Psoas muscle (tissue), 8 donors: ENCODE data around the gene CCDC191. TPM values are rescaled to one million over a fixed set of nuclear protein-coding genes. Genes with fewer than 3 reads are reported as not detected.

Experiments
- ATAC-seq, 4 donors: fragments of 200-7000 bp; cut with Tn5 transposase; one replicate each; pipeline ENCODE4 v1.9.1; 2020; ENCODE audit warnings: moderate library complexity in 3 of 4, mild to moderate bottlenecking in 2 of 4
- DNase-seq, 2 donors: peaks; one replicate each; pipeline ENCODE4 v3.0.0-alpha.2; 2020
- H3K27ac ChIP-seq: fragments of 200-600 bp; one replicate; pipeline ENCODE4 v1.8.0; 2022
- H3K27me3 ChIP-seq, 3 donors: fragments of 200-600 bp in 1 of 3; one replicate each; pipeline versions ENCODE4 v1.6.1 to v1.8.0; 2013 to 2022; ENCODE audit warnings: low read length in 2 of 3, mild to moderate bottlenecking in 2 of 3, moderate library complexity in 1 of 3; ENCODE audit not compliant: insufficient read depth in 3 of 3
- H3K36me3 ChIP-seq, 2 donors: fragments of 200-600 bp in 1 of 2; one replicate each; pipeline versions ENCODE4 v1.6.1 to v1.8.0; 2013 to 2022; ENCODE audit warnings: low read depth in 1 of 2, mild to moderate bottlenecking in 1 of 2, moderate library complexity in 1 of 2; ENCODE audit not compliant: insufficient read depth in 1 of 2
- H3K4me1 ChIP-seq: fragments of 200-600 bp; one replicate; pipeline ENCODE4 v1.8.0; 2022
- H3K4me3 ChIP-seq: fragments of 200-600 bp; one replicate; pipeline ENCODE4 v1.8.0; 2022; ENCODE audit warnings: mild to moderate bottlenecking
- H3K9me3 ChIP-seq: fragments of 200-600 bp; one replicate; pipeline ENCODE4 v1.8.0; 2022
- CTCF ChIP-seq: fragments of 200-600 bp; IDR thresholded peaks from one replicate; pipeline ENCODE4 v1.8.0; 2022; ENCODE audit warnings: antibody characterized with exemption
- WGBS, 3 donors: extraction: QIAGEN DNeasy Blood & Tissue Kit; methylation state at CpG; one replicate each; pipeline versions ENCODE4 v1.1.6 to v1.1.7; 2013; 5-methylcytosine and 5-hydroxymethylcytosine counted together
- intact Hi-C, 2 donors: fragments of 100-400 bp; cut with DNase I; formaldehyde crosslinking; loops; one replicate each; pipeline versions ENCODE4 v1.11.0 to v1.14.2; 2022
- polyA plus RNA-seq, 3 donors: library from polyadenylated mRNA; stranded (reverse); fragments of 200-250 nt; gene quantifications; one replicate each; pipeline ENCODE4 v1.2.3, GENCODE V29; 2013
- total RNA-seq, 4 donors: library from RNA; stranded (reverse); fragmentation: NEBNext Ultra II Directional in 2 of 4; extraction: Animal tissue kit (Norgen Biotek cat#: 25700) in 2 of 4; gene quantifications; one replicate each; pipeline versions ENCODE4 v1.2.1 to v1.2.4, GENCODE V29; 2021 to 2023
- donor health status: healthy with polysubstance abuse.
- donor health status: DM: no; HTN: no; CAD: no; lungs with moderate emphysema.
- donor health status: Bipolar disorder and iron deficiency.
- donor health status: healthy.
- donor health status: DM: yes; HTN: yes; CAD: no.
- donor health status: DM: no; HTN: no; CAD: no.
- donor health status: DM: no; HTN: no; CAD: no.
- donor health status: DM: yes; HTN: yes; CAD: no.

CCDC191 gene
- total and polyA plus RNA-seq, 7 donors, result 0.34 to 1.2 (median 0.65) TPM

DNA sequence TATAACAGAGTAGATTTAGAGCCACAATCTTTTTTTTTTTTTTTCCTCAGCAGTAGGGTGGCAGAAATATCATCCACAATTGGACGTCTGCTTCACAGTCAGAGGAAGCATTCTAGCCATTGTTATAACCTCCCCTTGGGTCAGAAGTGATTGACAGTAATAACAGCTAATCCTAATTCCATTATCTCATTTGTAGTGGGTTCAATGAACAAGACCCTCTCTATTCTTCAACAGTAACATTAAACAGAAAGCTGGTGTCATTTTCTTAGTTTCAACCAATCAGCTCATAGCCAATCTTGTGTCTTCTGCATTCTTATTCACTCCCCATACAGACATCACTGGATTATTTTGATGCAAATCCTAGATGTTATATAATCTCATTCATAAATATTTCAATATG lies 44.8 kb upstream of the CCDC191 start:
- DNase-seq, result no peak
- Histone ChIP-seq H3K27me3 (no peaks in the 10 kb centered on the region), H3K27ac (no peak overlapping the region), H3K9me3 (no peaks in the 10 kb centered on the region), H3K4me3 (no peak overlapping the region), H3K36me3 (no peaks in the 10 kb centered on the region), H3K4me1 (no peaks in the 10 kb centered on the region)
- no peak for TF ChIP-seq CTCF
- WGBS, 3 donors, result 38 to 48% (median 44%) methylated on average over 1 of the region's 1 CpG
- intact Hi-C loops, result no loop called here
- no peak for ATAC-seq

- Histone ChIP-seq H3K27ac (no peak overlapping the region), H3K4me3 (no peak overlapping the region), H3K9me3 (no peaks in the 10 kb centered on the region), H3K36me3 (no peaks in the 10 kb centered on the region), H3K27me3 (no peaks in the 10 kb centered on the region), H3K4me1 (no peaks in the 10 kb centered on the region)
- WGBS, 3 donors, result 71 to 75% (median 74%) methylated on average over 3 of the region's 3 CpGs
- intact Hi-C loops, result no loop called here
- no peak for ATAC-seq
- TF ChIP-seq CTCF, result no peak
- no peak for DNase-seq
Observed at GRCh38 chr3:114095796-114096195, 39.5 kb upstream of the CCDC191 start.

DNA sequence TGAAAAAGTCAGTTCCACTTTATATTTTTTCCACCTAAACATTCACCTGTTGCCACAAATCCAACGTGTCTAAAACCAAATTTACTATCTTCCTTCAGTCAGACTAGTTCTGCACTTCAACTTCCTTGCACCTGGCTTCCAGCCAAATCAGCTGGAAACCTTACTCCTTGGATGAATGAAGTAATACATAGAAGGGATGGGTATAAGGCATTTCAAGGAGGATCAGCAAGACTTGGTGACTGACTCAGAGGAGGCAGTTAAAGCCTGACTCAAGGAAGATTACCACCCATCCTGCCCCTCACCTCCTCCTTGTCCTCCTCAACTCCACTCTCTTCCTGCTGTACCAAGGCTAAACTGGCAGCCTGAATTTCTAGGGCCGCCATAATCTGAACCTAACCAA lies 37.3 kb upstream of the CCDC191 start:
- no peak overlapping the region for H3K27ac ChIP-seq
- TF ChIP-seq CTCF, result no peak
- ATAC-seq, result no peak
- no peak overlapping the region for H3K4me3 ChIP-seq
- WGBS, 3 donors, result 45 to 49% (median 47%) methylated on average over 2 of the region's 2 CpGs
- no peak for DNase-seq
- no peaks in the 10 kb centered on the region for H3K36me3 ChIP-seq
- H3K27me3 ChIP-seq, result no peaks in the 10 kb centered on the region
- no peaks in the 10 kb centered on the region for H3K9me3 ChIP-seq
- no peaks in the 10 kb centered on the region for H3K4me1 ChIP-seq
- intact Hi-C loops, result no loop called here

DNA sequence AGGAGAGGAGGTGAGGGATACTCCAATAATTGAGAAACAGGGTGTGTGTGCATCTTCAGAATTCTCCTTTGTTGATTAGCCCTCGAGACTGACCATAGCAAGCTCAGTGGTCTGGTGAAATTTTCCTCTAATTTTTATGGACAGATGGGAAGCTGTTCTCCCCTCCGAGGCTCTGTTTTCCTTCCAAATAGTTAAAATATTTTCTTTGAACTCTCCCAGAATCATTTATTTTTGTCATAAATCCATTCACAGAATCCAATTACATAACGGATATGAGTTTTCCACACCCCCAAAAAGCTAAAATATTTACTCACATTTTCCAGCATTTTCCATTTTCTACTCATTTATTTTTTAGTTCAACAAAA lies 36.7 kb upstream of the CCDC191 start:
- no peak overlapping the region for H3K27ac ChIP-seq
- no peaks in the 10 kb centered on the region for H3K9me3 ChIP-seq
- H3K36me3 ChIP-seq, result no peaks in the 10 kb centered on the region
- no peak for ATAC-seq
- no peak for TF ChIP-seq CTCF
- 14 to 15% (median 15%) methylated on average over 3 of the region's 3 CpGs for WGBS, 3 donors
- no peaks in the 10 kb centered on the region for H3K27me3 ChIP-seq
- no peak overlapping the region for H3K4me3 ChIP-seq
- H3K4me1 ChIP-seq, result no peaks in the 10 kb centered on the region
- DNase-seq, result no peak
- intact Hi-C loops, result no loop called here

GRCh38 chr3:114092151-114093015 lies 36.1 kb upstream of the CCDC191 start:
- no peak overlapping the region for H3K4me3 ChIP-seq
- WGBS, 3 donors, result 43 to 53% (median 52%) methylated on average over 13 of the region's 13 CpGs
- intact Hi-C loops, result no loop called here
- TF ChIP-seq CTCF, result no peak
- no peaks in the 10 kb centered on the region for H3K9me3 ChIP-seq
- ATAC-seq (no peak), DNase-seq (no peak)
- H3K4me1 ChIP-seq, result no peaks in the 10 kb centered on the region
- no peaks in the 10 kb centered on the region for H3K27me3 ChIP-seq
- H3K36me3 ChIP-seq, result peaks cover 0 to 6% of the 10 kb centered on the region in 2 donors
- H3K27ac ChIP-seq, result no peak overlapping the region
